OCI-LY7 (cell line): Measurements from ENCODE around the gene DIP2A. TPM values are rescaled to one million over a fixed set of nuclear protein-coding genes. Genes with fewer than 3 reads are reported as not detected.

Experiments used
- BruUV-seq: library from RNA; stranded (reverse); fragments of 400-500 nt; replicated peaks from 2 replicates; lab custom pipeline; 2021; lab: Mats Ljungman, UMichigan
- CTCF ChIA-PET: fragments of 300-600 bp; sonication (Branson Sonifier 250); formaldehyde crosslinking; loops from one replicate; lab custom pipeline; 2022; ENCODE audit warnings: antibody characterized with exemption; ENCODE audit not compliant: unreplicated experiment; lab: Charles Lee
- POLR2A ChIA-PET: fragments of 300-600 bp; sonication (Branson Sonifier 250); formaldehyde crosslinking; loops from one replicate; lab custom pipeline; 2022; ENCODE audit warnings: antibody characterized with exemption; lab: Charles Lee
- DNase-seq: peaks from one replicate; pipeline ENCODE4 v3.0.0-alpha.2; 2015; ENCODE audit warnings: low spot score
- H2AFZ ChIP-seq: fragments of 200-600 bp; sonication (generic), shearing (Covaris generic); 2 replicates; pipeline ENCODE4 v1.6.1; 2014; ENCODE audit warnings: mild to moderate bottlenecking, antibody characterized with exemption, low read length, moderate library complexity
- H3K27ac ChIP-seq: fragments of 200-600 bp; sonication (generic); 2 replicates; pipeline ENCODE4 v1.5.1; 2014; ENCODE audit warnings: mixed run types, low read depth, mild to moderate bottlenecking, moderate library complexity, low read length, inconsistent platforms; ENCODE audit not compliant: poor library complexity, severe bottlenecking
- H3K36me3 ChIP-seq: fragments of 200-600 bp; sonication (generic); 2 replicates; pipeline ENCODE4 v1.6.1; 2014; ENCODE audit warnings: mild to moderate bottlenecking, antibody characterized with exemption, low read length, moderate library complexity, mixed read lengths; ENCODE audit not compliant: insufficient read depth
- H3K4me1 ChIP-seq: fragments of 200-600 bp; sonication (generic); 2 replicates; pipeline ENCODE4 v1.5.1; 2014; ENCODE audit warnings: mild to moderate bottlenecking, low read length; ENCODE audit not compliant: insufficient read depth, poor library complexity, severe bottlenecking
- H3K4me2 ChIP-seq: fragments of 200-600 bp; sonication (generic); 2 replicates; pipeline ENCODE4 v1.6.1; 2014; ENCODE audit warnings: mild to moderate bottlenecking, low read length
- H3K4me3 ChIP-seq: fragments of 200-600 bp; sonication (generic); 2 replicates; pipeline ENCODE4 v1.5.1; 2014; ENCODE audit warnings: mild to moderate bottlenecking, low read depth, low read length; ENCODE audit not compliant: poor library complexity, severe bottlenecking
- H3K79me2 ChIP-seq: fragments of 200-600 bp; sonication (generic); 2 replicates; pipeline ENCODE4 v1.6.1; 2016; ENCODE audit warnings: low read depth, mild to moderate bottlenecking, low read length, moderate library complexity, mixed read lengths; ENCODE audit not compliant: insufficient read depth
- H3K9me2 ChIP-seq: fragments of 200-600 bp; sonication (generic); 2 replicates; pipeline ENCODE4 v1.6.1; 2016; ENCODE audit warnings: mild to moderate bottlenecking, low read length, mixed read lengths; ENCODE audit not compliant: insufficient read depth
- H3K9me3 ChIP-seq: fragments of 200-600 bp; sonication (generic); 2 replicates; pipeline ENCODE4 v1.6.1; 2014; ENCODE audit warnings: mild to moderate bottlenecking, mixed run types, low read length, mixed read lengths
- H4K20me1 ChIP-seq: fragments of 200-600 bp; sonication (generic); 2 replicates; pipeline ENCODE4 v1.6.1; 2014; ENCODE audit warnings: mild to moderate bottlenecking, antibody characterized with exemption, low read length, moderate library complexity, mixed read lengths; ENCODE audit not compliant: insufficient read depth
- CTCF ChIP-seq: fragments of 200-600 bp; sonication (generic); conservative IDR thresholded peaks from 2 replicates; pipeline ENCODE4 v1.5.1; 2014; ENCODE audit warnings: mild to moderate bottlenecking, antibody characterized with exemption, low read length, moderate library complexity, mixed read lengths
- EZH2phosphoT487 ChIP-seq: fragments of 200-600 bp; sonication (generic); IDR thresholded peaks from 2 replicates; pipeline ENCODE4 v1.6.1; 2018; ENCODE audit warnings: low read depth, borderline replicate concordance, mild to moderate bottlenecking, mixed run types, antibody characterized with exemption, low read length, moderate library complexity, mixed read lengths
- intact Hi-C: fragments of 100-400 bp; cut with micrococcal nuclease; formaldehyde crosslinking; loops from one replicate; pipeline ENCODE4 v1.10.0; 2022; ENCODE audit not compliant: unreplicated experiment
- total RNA-seq, 2 experiments: library from RNA; depleted of rRNA in 1 of 2; stranded (reverse); fragments of >200 nt in 1 of 2; shearing (Covaris generic) in 1 of 2; gene quantifications; 2 replicates each; pipeline ENCODE4 v1.2.3, GENCODE V29; 2014 to 2022

The DIP2A gene
- total RNA-seq, 2 experiments from 2014 or later = 27.9 to 44.7 TPM

DNA sequence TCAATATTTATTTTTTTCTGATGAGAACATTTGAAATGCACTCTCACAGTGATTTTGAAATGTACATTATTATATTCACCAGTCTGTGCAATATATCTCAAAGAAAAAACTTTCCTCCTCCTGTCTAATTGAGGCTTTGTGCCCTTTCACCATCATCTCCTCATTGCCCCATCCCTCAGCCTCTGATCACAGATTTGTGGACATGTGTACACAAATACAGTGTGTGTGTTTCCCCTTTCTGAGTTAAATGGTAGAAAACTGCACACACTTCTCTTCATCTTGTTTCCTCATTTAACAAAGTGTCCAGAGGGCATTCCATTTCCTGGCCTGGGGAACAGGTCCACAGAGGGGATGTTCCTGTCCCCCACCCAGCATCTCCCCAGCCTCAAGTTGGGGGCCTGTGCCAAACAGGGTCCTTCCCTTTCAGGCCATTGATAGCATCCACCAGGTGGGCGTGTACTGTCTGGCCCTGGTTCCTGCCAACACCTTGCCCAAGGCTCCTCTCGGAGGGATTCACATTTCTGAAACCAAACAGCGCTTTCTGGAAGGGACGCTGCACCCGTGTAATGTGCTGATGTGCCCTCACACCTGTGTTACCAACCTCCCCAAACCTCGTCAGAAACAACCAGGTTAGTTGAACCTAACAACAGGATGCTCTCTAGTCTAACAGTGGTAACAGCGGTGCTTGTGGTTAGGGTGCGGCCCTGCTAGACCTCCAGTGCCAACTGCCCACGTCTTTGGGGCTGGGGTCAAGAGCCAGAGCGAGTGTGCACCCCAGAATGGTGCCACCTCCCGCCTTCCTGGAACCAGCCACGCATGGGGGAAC, 91.6 kb downstream of the DIP2A start:
- H3K79me2 ChIP-seq = no peaks in the 10 kb centered on the region
- H3K4me3 ChIP-seq = no peak overlapping the region
- H3K36me3 ChIP-seq = peaks cover 17% of the 10 kb centered on the region
- peaks cover 22% of the 10 kb centered on the region for H3K4me1 ChIP-seq
- CTCF ChIA-PET = no interaction called here
- H3K27ac ChIP-seq = no peak overlapping the region
- POLR2A ChIA-PET = no interaction called here
- no peak overlapping the region for H2AFZ ChIP-seq
- no peak for TF ChIP-seq CTCF
- TF ChIP-seq EZH2phosphoT487 = no peak
- H3K4me2 ChIP-seq = no peak overlapping the region
- no peaks in the 10 kb centered on the region for H3K9me3 ChIP-seq
- no TSS peak for BruUV-seq
- intact Hi-C loops = no loop called here
- DNase-seq = no peak
- H4K20me1 ChIP-seq = no peaks in the 10 kb centered on the region
- H3K9me2 ChIP-seq = no peaks in the 10 kb centered on the region

- TF ChIP-seq CTCF (peak; percentile 47; the same call in 1 of the 2 replicates), EZH2phosphoT487 (no peak)
- peak; percentile 49 for DNase-seq
- Histone ChIP-seq H3K4me2 (peak overlapping the region; percentile 60), H3K9me3 (no peaks in the 10 kb centered on the region), H3K36me3 (peaks cover 11% of the 10 kb centered on the region), H3K27ac (no peak overlapping the region), H3K9me2 (no peaks in the 10 kb centered on the region), H4K20me1 (no peaks in the 10 kb centered on the region), H2AFZ (peak overlapping the region; percentile 64), H3K4me3 (peak overlapping the region; percentile 42), H3K4me1 (peaks cover 22% of the 10 kb centered on the region), H3K79me2 (no peaks in the 10 kb centered on the region)
- ChIA-PET CTCF (no interaction called here), POLR2A (interaction anchor here (0.6 kb wide), 1 partner anchor 152 kb away, joined by 3 read pairs; no protein-coding TSS in a partner anchor)
- intact Hi-C loops = no loop called here
- no TSS peak for BruUV-seq
These were observed 93.0 kb downstream of the DIP2A start for GRCh38 chr21:46551636-46552241.

- Histone ChIP-seq H3K79me2 (no peaks in the 10 kb centered on the region), H3K4me1 (peaks cover 22% of the 10 kb centered on the region), H3K27ac (no peak overlapping the region), H3K4me3 (no peak overlapping the region), H2AFZ (peak overlapping the region; percentile 64; the same call in 1 of the 2 replicates), H3K36me3 (peaks cover 7% of the 10 kb centered on the region), H4K20me1 (no peaks in the 10 kb centered on the region), H3K9me3 (no peaks in the 10 kb centered on the region), H3K4me2 (peak overlapping the region; percentile 60), H3K9me2 (no peaks in the 10 kb centered on the region)
- CTCF ChIA-PET = no interaction called here
- no peak for DNase-seq
- POLR2A ChIA-PET = interaction anchor here (0.6 kb wide), 1 partner anchor 152 kb away, joined by 3 read pairs; no protein-coding TSS in a partner anchor
- no peak for TF ChIP-seq EZH2phosphoT487
- no peak for TF ChIP-seq CTCF
- no TSS peak for BruUV-seq
- intact Hi-C loops = no loop called here
These were observed 93.6 kb downstream of the DIP2A start for GRCh38 chr21:46552274-46552673.
